Ovary (tissue), 3 donors: ENCODE measurements around the gene INPP1.
A peak's percentile ranks its signal among the peaks of the same experiment; 100 is the strongest.

Source experiments
- CTCF ChIP-seq, 3 donors: fragments of 450-650 bp in 2 of 3; fragments of 200-600 bp in 1 of 3; IDR thresholded peaks; one replicate each; pipeline versions ENCODE4 v1.5.1 to v1.8.0; 2016 to 2022; ENCODE audit warnings: antibody characterized with exemption in 3 of 3, mild to moderate bottlenecking in 1 of 3
- POLR2A ChIP-seq: fragments of 450-650 bp; IDR thresholded peaks from one replicate; pipeline ENCODE4 v1.6.1; 2017; ENCODE audit warnings: antibody characterized with exemption, mild to moderate bottlenecking, moderate library complexity
- donor health status: DM: no; HTN: no; CAD: no.

DNA sequence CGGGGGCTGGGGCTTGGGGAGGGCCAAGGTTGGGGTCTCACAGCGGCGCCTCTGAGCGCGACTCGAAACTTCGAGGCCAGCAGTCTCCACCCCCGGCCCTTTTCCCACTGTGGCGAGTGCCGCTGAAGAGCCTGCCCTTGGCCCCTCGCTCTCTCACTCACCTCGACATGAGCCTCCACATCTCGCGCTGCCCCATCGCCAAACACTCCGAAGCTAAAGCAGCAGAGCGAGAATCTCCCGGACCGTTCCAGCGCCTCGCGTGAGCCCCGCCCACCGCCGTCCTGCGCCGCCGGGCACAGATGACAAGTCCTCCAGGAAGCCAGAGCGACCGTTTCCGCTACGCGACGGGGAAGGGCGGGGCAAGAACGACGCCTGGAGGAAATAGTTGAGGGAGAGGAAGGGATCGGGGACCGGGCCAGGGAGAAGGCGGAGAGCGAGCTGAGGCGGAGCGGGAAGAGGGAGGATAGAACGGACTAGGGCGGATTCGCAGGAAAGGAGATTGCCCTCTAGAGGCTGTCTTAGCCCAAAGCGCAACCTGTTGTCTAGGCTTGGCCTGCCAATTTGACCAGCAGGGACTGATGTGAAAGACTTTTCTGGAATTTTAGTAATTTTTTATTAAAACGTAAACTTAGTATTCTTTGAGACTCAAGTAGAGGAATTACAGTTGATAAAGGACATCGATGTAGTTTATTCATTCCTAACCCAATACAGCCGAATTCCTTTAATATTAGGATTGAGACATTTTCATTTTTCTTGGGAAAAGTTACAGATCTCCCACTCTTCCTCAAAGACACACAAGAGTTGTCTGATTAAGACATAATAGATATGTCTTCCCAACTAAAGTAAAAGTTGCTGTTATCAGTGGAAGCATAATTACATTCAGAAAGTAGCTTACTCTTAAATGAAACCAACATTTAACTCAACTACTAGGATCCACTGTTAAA lies 23.6 kb upstream of the INPP1 start, which contains the start of gene HIBCH:
- TF ChIP-seq CTCF (IDR thresholded peaks at IDR 0.05) (peak; percentile 72 to 88 (median 75)), POLR2A (peak; percentile 24)
